GM15510 (cell line): ENCODE data around the gene DISP3.

Experiments used
- POLR2A ChIP-seq: IDR thresholded peaks from 3 replicates; pipeline ENCODE4 v1.6.1; 2011; ENCODE audit warnings: borderline replicate concordance; ENCODE audit not compliant: insufficient read length; ENCODE audit errors: extremely low read depth

Gene DISP3

DNA sequence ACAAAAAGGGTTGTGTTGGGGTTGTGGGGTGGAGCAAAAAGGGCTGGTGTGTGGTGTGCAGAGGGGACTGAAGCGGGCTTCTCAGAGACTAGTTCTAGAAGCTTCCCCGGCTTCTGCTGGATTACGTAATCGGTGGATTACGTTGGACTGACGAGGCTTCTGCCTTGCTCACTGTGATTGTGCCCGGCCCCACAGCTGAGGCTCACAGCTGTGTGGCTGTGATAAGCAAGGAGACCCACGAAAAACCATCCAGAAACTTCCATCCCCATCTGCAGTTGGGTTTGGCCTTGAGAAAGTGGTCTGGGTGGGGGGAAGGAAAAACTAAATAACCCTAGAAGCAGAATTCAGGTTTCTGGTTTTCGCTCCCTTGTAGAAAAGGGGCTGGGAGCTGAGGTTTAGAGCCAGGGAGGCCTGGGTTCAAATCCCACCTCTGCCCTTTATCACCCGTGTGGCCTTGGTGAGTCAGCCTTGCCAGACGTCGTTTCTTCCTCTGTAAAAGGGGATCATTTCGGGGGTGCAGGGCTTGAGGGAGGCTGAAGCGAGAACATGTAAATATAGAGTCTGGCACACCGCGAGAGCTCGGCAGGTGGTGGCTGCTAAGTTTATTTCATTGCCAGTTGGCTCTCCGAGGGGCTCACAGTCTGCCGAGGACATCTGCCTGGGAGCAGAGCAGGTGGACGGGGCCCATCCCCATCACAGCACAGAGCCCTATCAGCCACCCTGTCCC, 30.4 kb upstream of the DISP3 start:
- no peak for TF ChIP-seq POLR2A

GRCh38 chr1:11449100-11449403, 29.9 kb upstream of the DISP3 start:
- no peak for TF ChIP-seq POLR2A

DNA sequence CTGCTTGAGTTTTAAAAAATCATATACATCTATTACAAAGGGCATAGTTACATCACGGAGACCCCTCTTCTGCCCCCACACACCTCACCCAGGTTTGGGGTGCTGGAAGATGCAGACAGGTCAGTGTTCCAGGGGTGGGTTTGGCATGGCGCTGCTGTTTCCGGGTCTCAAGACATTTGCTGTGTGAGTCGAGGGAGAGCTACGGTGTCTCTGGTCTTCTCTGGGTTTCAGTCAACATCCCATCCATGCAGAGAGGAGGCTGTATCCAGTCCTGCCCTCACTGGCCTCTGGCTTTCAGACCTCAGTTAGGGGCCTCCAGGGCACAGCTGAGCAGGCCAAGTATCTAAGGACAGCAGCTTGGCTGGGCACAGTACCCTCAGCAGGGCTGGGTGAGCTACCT, 28.6 kb upstream of the DISP3 start:
- TF ChIP-seq POLR2A: no peak

DNA sequence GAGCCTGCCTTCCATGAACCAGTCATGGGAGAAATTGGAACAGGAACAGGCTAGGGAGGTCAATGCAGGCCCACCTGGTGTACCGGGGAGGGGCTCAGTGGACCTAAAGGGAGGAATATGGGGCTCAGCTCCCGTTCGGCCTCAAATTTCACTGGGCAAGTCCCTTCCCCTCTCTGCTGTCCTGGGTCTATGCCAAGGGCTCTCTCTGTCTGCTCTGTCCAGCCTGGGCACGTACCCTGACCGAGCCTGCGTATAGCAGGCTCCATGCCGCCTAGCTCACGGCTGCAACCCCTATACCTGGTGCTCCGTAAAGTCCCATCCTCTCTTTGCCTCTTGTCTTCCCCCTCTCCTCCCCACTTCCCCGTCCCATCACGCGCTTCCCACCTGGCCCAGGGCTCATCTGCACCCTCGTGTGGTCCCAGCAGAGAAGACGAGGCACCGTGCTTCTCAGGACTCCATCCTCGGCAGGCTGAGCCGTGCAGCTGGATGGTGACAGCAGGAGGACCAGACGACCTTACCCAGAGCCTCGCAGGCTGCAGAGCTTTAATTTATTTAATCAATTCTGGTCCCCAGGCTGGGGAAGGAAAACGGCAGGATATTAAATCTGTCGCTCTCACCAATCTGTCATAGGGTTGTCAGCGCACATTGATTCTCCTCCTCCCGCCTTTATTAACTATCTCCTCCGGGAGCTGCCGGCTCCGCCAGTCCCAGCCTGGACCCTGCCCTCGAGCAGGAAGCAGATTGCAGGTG, 25.0 kb upstream of the DISP3 start:
- no peak for TF ChIP-seq POLR2A

DNA sequence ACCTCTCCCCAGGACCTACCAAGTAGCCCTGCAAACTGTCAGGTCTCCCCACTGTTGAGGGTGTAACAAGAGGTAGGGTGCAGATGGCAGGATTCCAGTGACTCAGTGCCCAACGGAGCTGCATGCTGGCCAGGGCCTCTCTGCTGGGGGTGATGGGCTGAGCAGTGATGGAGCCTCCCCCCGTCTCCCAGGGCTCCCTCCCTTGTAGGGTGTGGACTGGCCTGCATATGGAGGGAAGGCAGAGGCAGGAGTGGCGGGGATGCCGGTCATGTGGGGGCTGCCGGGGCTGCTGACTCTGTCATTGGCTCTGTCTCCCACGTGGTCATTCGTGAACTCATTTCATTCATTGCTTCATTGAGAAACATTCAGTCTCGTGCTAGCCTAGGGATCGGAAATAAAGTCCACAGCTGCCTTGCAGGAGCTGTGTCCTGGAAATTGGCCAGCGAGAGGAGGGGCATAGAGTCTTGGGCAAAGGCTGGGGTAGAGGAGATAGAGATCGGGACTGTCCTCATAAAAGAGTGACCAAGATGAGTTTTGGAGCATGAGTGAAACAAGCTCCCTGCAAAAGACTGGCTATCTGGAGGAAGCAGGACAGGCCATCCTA, 22.9 kb upstream of the DISP3 start:
- no peak for TF ChIP-seq POLR2A

DNA sequence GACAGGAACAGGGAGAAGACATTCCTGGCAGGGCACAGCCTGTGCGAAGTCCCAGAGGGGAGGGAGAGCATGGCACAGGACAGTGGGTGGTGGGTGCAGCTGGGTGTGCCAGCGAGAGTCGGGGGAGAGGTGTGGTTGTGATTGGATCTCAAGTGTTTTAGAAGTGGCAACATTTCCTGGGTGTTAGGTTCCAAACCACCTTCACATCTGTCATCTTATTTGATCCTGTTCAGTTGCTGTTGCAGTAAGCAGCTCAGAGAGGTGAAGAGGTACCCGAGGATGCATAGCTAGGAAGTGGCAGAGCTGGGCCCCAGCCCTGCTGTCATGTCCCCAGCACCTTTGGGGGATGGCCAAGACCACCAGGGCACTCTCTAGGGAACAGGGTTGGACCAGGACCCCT, 22.0 kb upstream of the DISP3 start:
- TF ChIP-seq POLR2A: no peak

- TF ChIP-seq POLR2A: no peak
Measured at GRCh38 chr1:11458811-11459275, 20.1 kb upstream of the DISP3 start.

- TF ChIP-seq POLR2A: no peak
Measured at GRCh38 chr1:11461531-11462137, 17.3 kb upstream of the DISP3 start.

DNA sequence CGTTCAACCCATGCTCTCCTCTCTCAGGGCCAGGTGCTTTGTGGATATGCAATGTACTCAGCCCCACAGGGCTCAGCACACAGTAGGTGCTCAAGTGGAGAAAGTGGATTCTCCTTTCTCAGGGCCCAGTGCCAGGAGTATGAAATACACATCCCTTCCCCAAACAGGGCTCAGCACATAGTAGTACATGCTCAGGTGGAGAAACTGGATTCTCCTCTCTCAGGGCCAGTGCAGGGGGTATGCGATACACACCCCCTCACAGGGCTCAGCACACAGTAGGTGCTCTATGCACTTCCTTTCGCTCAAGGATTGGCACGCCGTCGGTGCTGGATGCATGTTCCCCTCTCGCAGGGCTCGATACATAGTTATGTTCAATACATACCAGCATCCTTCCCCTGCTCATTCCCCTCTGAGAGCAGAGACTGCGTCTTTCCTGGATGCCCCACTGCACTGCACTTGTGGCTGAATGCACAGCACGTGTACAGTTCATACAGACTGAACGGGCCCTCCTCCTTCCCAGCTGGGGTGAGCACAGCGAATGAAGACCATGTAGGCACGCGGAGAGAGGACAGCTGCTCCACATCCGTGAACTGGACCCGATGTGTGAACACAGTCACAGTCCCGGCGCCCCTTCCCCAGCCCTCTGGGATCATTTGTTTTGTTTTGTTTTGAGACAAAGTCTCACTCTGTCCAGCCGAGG, 16.6 kb upstream of the DISP3 start:
- TF ChIP-seq POLR2A: no peak

- no peak for TF ChIP-seq POLR2A
Measured at GRCh38 chr1:11463177-11463576, 15.8 kb upstream of the DISP3 start.

DNA sequence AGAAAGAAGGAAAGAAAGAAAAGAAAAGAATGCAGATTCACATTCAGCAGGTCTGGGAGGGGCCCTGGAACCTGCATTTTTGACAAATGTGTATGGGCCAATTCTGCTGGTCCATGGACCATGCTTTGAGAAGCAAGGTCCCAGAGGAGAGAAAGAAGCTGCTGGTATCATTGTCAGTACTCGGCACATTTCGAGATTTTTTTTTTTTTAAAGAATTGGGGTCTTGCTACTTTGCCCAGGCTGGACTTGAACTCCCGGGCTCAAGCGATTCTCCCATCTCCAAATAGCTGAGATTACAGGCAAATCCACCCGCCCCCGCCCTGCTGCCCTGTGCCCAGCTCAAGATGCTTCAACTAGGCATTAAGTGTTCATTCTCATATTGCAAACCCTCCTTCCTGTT, 13.6 kb upstream of the DISP3 start:
- no peak for TF ChIP-seq POLR2A

DNA sequence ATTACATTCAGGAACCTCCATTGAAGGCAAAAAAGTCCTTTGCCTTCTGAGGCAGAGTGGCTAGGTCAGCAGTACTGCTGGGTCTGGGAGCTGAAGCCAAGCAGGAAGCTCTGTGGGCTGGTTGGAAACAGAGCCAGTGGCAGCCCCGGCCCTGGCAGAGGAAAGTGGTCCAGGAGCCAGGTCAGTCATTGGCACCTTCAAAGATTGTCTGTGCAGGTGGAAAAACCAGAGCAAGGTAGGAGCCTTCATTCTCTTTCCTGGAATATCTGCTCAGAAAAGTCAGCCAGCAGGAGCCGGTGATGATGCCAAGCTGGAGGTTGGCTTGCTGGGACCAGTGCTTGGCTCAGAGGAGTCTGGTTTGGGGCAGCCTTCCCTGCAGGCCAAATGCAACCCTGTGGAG, 12.5 kb upstream of the DISP3 start:
- TF ChIP-seq POLR2A: no peak

DNA sequence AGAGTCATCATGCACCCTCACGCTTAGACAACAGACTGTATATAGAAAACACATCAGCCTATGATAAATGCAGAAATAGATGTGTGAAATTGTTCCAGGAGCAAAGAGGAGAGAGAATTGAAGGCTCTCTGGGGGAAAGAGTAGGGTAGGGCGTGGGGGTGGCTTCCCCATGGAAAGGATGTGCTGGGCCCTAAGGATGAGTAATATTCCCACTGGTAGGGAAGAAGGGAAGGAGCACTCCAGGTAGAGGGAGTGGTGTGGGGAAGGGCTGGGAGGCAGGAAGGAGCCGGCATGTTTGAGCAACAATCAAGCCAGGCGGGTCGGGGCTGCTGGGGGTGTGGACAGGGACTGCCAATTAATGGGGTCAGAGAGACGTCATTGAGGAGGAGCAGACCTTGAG, 10.1 kb upstream of the DISP3 start:
- TF ChIP-seq POLR2A: no peak

DNA sequence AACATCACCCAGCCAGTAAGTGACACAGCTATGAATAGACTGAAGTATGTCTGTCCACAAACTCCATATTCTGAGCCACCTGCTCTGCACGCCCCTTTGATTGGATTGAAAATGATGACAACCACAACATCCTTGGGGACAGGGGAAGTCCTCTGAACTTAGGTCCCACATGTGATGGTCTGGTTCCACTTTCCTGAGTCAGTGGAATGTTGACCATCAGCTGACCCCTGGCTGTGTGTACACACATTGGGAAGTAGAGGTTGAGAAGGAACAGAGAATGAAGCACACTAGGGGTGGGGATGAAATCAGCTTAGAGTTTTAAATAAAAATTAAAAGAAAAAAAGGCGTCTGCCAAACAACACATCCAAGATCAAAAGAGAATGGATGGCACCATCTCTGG, 8.0 kb upstream of the DISP3 start:
- TF ChIP-seq POLR2A: no peak

GRCh38 chr1:11471473-11471872, 7.5 kb upstream of the DISP3 start:
- TF ChIP-seq POLR2A: no peak
